Stimulated activated CD8-positive, alpha-beta memory T cell treated with anti-CD3 and anti-CD28 coated beads, Interleukin-7, amount 100 ng/mL, for 24 hours (primary cell): Measurements from ENCODE around the gene GCNT1.
"Not testable (repeated sequence)": the region's sequence is repeated elsewhere in the genome, so short reads cannot be mapped to it uniquely, and the experiment has no call there.

Experiments
- DNase-seq: peaks from one replicate; pipeline ENCODE4 v3.0.0-alpha.2; 2020; ENCODE audit warnings: low read depth

GCNT1 gene

DNA sequence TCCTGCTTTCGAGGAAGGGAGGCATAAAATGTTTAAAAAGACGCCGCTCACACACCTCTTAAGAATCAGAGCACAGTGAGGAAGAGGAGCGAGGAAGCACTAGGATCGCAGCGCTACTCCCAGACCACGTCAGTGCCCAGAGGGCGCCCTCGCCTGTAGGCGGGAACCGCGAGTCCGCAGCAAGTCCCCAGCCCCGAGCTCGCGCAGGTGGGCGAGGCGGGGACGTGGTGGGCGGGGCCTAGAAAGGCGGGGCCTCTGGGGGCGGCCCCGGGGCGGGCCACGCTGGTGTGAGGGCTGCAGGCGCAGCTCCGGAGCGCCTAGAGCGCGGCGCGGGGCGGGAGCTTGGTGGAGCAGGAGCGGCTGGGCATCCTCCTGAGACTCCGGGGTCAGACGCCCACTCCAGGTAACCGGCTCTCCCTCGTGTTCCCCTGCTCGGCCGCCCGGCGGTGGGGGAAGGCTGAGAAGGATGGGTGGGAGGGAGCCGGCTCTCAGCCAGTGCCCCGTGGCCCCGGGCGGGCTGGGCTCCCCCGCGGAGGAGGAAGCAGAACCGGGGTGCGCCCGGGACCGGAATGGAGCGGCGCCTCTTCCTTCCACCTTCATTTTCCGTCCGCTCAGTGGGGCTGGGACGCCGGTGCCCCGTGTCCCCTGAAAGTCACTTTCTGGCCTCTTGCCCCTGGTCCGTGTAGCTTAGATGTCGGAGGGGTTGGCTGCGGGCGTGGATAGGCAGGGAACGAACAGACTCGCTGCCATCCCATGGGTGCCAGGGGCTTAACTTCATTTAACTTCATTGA, at the start of gene GCNT1:
Gene GCNT1, plus strand, starts transcription at position 280 of the 791 bp plus-strand sequence. CDS start 43,200 bp downstream, outside the sequence.
- peak; percentile 89 for DNase-seq

DNA sequence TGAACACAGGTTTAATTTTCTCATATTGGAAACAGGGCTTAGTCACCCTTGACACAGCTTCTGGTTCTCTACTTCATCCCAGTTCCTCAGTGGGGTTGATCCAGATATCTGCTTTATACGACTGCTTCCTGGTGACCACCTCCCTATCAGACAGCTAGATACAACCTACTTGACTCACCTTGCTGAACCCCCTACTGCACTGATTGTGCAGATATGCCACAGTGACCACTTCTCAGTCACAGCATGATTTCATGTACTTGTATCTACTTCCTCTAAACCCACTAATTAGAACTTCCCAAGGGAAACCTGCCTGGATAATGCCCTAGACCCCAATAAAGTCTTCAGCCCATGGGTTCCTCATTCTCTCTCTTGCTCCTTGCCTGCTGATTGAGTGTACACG, 46.3 kb upstream of the GCNT1 start:
- DNase-seq: no peak

DNA sequence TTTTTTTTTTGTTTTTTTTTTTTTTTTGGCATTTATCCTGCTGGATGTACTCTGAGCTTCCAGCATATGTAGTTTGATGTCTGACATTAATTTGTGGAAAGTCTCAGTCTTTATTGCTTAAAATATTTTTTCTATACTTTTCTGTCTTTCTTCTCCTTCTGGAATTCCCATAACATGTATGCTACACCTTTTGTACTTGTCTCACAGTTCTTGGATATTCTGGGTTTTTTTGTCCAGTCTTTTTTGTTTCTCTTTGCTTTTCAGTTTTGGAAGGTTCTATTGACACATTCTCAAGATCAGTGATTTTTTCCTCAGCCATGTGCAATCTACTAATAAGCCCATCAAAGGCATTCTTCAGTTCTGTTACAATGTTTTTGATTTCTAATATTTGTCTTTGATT, 45.3 kb upstream of the GCNT1 start:
- DNase-seq: no peak

DNA sequence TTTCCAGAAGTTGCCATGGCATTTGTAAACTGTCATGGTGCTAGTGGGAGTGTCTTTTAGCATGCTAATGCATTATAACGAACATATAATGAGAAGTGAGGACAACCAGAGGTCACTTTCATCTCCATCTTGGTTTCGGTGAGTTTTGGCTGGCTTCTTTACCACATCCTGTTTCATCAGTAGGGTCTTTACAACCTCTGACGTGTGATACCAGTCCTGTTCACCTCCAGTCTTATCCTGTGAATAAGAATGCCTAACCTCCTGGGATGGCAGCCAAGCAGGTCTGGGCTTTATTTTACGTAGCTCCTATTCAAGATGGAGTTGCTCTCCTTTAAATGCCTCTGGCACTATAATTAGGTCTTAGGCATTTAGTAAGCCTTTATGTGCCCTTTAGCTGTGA, 44.3 kb upstream of the GCNT1 start:
- DNase-seq: no peak

DNA sequence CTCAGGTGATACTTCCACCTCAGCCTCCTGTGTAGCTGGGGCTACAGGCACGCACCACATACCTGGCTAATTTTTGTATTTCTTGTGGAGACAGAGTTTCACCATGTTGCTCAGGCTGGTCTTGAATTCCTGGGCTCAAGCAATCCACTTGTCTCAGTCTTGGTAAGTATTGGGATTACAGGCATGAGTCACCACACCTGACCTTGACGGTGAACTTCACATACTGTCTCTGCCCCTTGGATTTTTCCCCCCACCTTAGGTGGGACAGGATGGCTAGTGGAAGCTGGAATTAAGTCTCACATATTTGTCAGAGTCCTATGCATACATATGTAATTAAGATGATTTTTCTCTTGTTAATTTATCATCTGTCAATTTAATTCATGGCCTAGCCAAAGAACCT, 43.8 kb upstream of the GCNT1 start:
- DNase-seq: no peak

DNA sequence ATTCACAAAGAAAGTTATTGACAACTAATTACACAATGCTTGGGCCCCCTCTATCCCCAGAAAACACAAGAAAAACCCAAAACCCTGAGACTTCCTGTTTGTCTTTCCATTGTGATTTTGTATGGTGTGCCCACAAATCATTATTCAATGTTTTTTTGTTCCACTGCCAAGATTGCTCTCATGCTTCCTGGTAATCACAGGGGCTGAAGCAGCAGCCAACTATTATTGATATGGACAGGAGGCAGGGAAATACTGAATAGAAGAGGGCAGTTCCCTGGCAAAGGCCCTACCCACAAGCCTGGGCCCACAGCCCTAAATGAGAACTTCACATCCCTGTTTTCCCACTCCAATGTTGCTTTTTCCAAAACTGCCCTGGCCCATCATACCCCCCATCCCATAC, 43.3 kb upstream of the GCNT1 start:
- no peak for DNase-seq

DNA sequence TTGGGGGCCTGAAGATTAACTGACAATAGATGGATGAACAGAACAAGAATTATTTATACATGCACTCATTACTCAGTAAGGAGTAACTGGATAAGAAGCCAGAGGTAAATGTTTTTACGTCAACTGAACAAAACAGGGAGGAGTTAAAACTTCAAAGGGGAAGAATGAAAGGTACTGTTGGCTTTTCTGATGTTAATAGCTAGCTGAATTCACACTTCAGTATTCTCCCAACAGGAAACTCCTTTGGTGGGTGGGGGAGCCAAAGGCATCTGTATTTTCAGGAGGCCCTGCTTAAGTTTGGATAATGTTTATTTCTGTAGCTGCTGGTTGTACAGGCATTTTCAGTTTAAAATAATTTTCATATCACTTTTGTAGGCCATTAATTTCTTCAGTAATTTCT, 41.6 kb upstream of the GCNT1 start:
- no peak for DNase-seq

DNA sequence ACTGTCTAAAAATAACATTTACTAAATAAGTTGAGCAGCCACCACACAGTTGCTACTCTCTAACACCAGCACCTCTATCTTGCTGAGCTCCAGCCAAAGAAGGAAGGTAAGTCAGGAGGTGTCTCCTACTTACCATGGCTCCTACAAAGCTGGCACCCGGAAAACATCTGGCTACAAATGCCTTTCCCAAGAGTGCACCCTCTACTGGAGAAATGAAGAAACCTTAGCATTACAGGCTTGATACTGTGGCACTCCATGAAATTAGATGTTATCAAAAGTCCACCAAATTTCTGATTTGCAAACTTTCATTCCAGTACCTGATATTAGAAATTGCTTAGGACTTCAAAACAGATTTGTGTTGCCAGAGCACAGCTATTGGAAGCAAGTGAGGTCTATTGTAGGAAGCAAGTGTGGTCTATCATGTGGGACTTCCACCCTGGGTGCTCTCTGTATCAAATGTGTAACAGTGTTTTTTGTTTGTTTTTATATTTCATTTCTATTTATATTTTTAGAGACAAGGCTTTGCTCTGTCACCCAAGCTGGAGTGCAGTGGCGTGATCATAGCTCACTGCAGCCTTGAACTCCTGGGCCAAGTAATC, 39.1 kb upstream of the GCNT1 start:
- DNase-seq: no peak

DNA sequence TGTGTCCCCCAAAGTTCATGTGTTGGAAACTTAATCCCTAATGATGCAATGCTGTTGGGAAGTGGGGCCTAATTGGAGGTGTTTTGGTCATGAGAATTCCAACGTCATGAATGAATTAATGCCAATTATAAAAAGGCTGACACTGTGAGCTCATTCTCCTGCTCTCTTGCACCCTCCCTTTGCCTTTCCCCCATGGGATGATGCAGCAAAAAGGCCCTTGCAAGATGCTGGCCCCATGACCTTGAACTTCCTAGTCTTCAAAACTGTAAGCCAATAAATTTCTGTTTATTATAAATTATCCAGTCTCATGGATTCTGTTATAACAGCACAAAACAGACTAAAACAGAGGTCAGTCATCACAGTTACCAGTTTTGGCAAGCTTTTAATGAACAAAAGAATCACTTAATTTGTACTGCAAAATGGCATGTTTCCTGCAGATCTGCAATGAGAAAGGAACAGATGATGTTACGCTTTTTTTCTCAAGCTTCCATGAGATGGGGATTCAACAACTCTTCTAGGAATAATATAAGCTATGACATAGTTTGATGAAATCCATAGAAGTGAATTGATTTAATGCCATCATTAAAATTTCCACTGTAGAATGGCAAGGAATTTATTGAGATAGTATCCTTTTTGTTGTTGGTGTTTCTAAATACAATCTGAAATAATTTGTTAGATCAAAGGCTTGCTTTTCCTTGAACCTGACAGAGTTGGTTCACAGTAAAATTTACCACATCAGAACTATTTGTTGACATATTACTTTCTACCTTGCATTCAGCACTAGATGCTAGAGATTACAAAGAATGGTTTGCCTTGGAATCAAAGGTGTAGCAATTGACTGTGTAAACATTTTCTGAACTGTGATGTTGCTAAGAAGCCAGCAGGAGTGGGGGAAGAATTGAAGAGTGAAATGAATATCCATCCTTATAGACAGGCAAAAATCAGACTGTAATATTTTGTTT, 35.5 kb upstream of the GCNT1 start:
- DNase-seq: no peak

DNA sequence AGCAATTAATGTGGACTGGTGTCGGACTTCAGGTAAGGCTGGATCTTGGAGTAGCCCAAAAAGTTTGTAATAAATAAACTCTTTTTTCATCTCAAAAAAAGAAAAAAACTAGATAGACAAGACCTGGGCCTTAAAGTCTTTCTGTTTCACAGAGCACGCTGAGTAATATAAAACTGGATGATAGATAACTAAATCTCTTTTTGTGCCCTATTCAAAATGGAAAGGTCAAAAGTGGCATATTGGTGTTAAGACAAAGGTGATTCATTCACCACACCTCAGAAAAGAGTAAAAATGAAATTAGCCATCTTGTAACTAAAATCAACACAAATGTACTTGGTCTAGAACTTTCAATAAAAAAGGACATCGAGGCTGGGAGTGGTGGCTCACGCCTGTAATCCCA, 34.5 kb upstream of the GCNT1 start:
- DNase-seq: no peak

DNA sequence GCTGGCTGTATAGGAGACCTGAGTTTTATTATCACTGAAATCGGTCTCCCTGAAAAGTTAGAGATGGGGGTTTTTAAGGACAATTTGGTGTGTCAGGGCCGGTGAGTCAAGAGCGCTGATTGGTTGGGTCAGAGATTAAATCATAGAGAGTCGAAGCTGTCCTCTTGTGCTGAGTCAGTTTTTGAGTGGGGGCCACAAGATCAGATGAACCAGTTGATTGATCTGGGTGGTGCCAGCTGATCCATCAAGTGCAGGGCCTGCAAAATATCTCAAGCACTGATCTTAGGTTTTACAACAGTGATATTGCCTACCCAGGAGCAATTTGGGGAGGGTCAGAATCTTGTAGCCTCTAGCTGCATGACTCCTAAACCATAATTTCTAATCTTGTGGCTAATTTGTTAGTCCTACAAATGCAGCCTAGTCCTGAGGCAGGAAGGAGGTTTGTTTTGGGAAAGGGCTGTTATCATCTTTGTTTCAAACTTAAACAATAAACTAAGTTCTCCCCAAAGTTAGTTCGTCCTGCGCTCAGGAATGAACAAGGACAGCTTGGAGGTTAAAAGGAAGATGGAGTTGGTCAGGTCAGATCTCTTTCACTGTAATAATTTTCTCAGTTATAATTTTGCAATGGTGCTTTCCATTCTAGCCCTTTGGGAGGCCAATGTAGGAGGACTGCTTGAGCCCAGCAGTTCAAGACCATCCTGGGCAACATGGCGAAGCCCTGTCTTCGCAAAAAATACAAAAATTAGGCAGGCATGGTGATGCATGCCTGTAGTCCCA, 33.1 kb upstream of the GCNT1 start:
- DNase-seq: no peak

DNA sequence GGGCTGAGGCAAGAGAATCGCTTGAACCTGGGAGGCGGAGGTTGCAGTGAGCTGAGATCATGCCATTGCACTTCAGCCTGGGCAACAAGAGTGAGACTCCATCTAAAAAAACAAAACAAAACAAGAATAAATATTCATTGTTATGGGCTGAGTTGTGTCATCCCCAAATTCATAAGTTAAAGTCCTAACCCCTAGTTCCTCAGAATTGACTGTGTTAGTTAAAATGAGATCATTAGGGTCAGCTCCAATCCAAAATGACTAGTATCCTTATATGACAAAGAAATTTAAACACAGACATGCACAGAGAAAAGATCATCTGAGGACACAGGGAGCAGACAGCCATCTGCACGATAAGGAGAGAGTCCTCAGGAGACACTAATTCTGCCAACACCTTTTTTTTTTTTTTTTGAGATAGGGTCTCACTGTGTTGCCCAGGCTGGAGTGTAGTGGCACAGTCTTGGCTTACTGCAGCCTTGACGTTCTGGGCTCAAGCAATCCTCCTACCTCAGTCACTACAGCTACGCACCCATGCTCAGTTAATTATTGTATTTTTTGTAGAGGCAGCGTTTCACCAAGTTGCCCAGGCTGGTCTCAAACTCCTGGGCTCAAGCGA, 32.1 kb upstream of the GCNT1 start:
- no peak for DNase-seq

DNA sequence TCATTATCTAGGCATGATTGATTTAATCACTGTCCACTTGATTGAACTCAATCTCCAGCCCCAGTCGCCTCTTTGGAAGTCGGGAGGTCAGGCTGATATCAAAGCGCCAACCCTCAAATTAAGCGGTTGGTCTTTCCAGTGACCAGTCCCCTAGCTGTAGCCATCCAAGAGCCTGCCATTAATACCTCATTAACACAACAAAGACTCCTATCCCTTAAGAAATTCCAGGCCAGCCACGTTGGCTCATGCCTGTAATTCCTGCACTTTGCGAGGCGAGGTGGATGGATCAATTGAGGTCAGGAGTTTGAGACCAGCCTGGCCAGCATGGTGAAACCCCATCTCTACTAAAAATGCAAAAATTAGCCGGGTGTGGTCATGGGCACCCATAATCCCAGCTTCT, 27.4 kb upstream of the GCNT1 start:
- DNase-seq: no peak

DNA sequence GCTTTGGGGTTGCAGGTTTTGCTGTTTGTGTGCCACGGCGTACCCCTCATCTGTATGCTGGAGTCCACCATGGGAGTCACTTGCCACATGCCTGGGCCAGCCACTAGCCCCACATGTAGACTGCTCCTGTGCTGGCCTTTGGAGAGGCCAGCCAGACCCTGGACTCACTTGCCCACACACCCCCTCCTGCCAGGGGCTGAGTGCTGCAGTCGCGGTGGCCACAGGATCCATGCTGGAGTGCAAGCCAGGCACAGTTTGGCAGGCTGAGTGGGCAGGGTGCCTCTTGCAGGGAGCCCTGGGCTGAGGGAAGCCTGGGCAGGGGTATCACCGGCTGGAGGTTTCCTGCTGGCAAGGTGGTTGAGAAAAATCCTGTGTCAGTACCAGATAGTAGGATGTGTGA, 25.6 kb upstream of the GCNT1 start:
- DNase-seq: no peak

DNA sequence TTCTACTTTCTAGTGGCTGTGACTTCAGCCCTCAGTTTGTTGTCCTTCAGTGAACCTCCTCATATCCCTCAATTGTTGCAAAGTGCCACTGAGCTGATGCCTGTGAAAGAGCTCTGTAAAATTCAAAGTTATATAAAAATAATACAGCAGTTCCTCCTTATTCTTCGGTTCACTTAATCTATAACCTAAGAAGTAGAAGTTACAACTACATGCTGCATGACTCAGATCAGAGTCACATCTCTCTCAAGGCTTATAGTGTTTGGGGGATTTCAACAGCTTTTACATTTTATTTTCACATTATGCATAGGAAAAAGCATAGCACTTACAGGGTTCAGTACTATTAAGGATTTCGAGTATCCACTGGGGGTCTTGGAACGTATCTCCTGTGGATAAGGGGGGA, 25.1 kb upstream of the GCNT1 start:
- no peak for DNase-seq

DNA sequence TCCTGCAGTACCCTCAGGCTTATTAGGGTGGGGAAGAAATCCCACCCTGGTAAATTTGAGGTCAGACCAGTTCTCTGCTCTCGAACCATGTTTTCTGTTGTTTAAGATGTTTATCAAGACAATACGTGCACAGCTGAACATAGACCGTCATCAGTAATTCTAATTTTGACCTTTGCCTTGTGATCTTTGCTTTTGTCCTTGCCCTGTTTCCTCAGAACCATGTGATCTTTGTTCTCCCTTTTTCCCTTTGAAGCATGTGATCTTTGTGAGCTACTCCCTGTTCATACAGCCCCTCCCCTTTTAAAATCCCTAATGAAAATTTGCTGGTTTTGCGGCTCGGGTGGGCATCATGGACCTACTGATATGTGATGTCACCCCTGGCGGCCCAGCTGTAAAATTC, 24.1 kb upstream of the GCNT1 start:
- DNase-seq: not testable (repeated sequence)

DNA sequence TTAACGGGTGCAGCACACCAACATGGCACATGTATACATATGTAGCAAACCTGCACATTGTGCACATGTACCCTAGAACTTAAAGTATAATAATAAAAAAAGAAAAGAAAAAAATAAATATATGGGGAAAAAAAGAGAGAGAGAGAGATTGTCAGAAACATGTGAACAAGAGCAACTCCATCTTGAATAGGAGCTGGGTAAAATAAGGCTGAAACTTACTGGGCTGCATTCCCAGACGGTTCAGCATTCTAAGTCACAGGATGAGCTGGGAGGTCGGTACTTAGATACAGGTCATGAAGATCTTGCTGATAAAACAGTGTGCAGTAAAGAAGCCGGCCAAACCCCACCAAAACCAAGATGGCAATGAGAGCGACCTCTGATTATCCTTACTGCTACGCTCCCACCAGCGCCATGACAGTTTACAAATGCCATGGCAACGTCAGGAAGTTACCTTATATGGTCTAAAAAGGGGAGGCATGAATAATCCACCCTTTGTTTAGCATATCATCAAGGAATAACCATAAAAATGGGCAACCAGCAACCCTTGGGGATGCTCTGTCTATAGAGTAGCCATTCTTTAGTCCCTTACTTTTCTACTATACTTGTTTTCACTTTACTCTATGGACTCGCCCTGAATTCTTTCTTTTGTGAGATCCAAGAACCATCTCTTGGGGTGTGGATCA, 21.8 kb upstream of the GCNT1 start:
- DNase-seq: not testable (repeated sequence)

DNA sequence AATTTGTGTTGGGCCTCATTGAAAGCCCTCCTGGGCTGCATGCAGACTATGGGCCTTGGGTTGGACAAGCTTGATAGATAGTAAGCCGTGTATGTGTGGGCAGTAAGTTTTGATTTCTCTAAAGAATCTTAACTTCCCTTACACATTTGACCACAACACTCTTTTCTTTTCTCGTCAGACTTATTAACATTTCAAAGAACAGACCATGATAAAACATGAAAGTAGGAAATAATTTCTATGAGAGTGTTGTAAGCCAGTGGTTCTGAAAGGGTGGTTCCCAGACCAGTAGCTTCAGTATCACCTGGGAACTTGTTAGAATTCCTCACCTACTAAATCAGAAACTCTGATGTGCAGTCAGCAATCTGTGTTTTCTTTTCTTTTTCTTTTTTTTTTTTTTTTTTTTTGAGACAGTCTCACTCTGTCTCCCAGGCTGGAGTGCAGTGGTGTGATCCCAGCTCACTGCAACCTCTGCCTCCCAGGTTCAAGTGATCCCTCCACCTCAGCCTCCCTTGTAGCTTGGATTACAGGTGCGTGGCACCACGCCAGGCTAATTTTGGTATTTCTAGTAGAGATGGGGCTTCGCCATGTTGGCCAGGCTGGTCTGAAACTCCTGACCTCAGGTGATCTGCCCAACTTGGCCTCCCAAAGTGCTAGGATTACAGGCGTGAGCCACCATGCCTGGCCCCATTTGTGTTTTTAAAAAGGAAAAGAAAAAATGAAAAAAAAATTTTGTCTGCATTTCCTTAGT, 20.0 kb upstream of the GCNT1 start:
- DNase-seq: no peak

DNA sequence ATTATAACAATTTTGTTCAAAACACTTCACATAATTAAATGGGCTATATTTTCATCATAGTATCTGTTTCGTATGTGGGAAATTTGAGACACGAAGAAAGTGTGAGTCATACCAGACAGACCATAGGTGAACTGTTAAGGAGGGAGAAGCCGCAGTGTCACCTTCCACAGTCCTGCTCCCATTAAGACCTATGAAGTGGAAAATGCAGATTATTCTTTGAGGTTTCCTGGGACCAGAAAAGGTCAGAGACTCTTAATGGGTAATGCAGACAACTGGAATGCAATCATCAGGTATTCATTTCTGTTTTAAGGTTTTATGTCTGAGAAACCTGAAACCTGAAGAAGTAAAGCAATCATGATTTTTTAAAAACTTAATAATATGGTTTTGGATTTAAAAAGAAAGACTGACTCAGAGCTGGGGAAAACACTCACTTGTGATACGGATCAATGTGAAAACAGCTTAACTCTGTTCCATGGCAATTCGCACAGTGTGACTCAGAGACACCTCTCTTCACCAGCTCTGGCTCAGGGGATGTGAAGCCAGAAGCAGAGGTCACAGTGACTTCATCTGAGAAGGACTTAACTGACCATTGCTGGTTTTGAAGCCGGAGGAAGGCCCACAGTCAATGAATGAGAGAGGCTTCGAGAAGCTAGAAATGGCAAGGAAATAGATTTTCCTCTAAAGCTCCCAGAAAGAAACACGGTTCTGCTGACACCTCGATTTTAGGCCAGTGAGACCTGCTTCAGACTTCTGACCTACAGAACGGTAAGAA, 17.2 kb upstream of the GCNT1 start:
- DNase-seq: no peak
